ENCODE measurements around the gene ACTL8. TPM values are rescaled to one million over a fixed set of nuclear protein-coding genes. Genes with fewer than 3 reads are reported as not detected.

Gene ACTL8
- total RNA-seq, 1 experiment from 2014 or later, result not detected

DNA sequence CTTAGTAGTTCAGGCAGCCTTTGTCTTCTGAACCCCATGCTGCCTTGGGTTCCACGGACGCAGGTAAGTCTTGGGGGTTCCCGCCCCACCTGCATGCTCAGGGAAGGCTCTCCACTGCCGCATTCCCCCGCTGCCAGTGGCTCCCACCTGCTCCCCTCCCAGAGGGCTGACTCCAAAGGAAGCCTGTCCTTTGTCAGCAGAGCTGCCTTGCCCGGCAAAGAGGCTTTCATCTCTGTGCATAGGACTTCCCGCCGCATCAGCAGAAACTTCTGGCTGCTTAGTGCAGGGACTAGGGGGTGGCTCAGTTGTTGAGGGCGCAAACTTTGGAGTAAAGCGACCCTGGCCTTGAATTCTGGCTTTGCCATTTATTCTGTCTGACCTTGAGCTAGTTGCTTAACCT is 25.2 kb upstream of the ACTL8 start:
- DNase-seq, result no peak
- TF ChIP-seq, protein P1, sequence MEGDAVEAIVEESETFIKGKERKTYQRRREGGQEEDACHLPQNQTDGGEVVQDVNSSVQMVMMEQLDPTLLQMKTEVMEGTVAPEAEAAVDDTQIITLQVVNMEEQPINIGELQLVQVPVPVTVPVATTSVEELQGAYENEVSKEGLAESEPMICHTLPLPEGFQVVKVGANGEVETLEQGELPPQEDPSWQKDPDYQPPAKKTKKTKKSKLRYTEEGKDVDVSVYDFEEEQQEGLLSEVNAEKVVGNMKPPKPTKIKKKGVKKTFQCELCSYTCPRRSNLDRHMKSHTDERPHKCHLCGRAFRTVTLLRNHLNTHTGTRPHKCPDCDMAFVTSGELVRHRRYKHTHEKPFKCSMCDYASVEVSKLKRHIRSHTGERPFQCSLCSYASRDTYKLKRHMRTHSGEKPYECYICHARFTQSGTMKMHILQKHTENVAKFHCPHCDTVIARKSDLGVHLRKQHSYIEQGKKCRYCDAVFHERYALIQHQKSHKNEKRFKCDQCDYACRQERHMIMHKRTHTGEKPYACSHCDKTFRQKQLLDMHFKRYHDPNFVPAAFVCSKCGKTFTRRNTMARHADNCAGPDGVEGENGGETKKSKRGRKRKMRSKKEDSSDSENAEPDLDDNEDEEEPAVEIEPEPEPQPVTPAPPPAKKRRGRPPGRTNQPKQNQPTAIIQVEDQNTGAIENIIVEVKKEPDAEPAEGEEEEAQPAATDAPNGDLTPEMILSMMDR (IDR thresholded peaks at IDR 0.05; ENCODE audit: unreplicated experiment), result no peak
- H3K27me3 Mint-ChIP-seq (ENCODE audit: unreplicated experiment), result peaks cover 52% of the 10 kb centered on the region
- no peaks in the 10 kb centered on the region for H3K36me3 Mint-ChIP-seq (ENCODE audit: insufficient read depth, unreplicated experiment)
- no peak overlapping the region for H3K27ac Mint-ChIP-seq (ENCODE audit: unreplicated experiment)
- CTCF ChIA-PET, result no interaction called here
- no peaks in the 10 kb centered on the region for H3K9me3 Mint-ChIP-seq (ENCODE audit: low read depth, unreplicated experiment)
- intact Hi-C loops (cut with micrococcal nuclease; ENCODE audit: unreplicated experiment), result no loop called here
- no TSS peak for BruUV-seq (replicated peaks)
- no peak overlapping the region for H3K4me3 Mint-ChIP-seq (ENCODE audit: low read depth, unreplicated experiment)
- no peaks in the 10 kb centered on the region for H3K4me1 Mint-ChIP-seq (ENCODE audit: low read depth, unreplicated experiment)

DNA sequence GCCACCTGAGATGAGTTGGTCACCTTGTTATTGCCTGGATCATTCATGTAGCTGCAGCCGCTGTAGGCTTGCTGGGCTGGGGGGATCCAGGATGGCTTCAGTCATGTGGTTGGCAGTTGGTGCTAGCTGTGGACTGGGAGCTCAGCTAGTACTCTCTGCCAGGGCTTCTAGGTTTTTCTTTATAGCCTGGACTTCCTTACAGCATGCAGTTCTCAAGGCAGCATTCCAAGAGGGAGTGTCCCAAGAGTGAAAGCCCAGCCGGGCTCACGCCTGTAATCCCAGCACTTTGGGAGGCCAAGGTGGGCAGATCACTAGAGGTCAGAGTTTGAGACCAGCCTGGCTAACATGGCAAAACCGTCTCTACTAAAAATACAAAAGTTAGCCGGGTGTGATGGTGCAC is 23.7 kb upstream of the ACTL8 start:
- DNase-seq, result no peak
- CTCF ChIA-PET, result no interaction called here
- Mint-ChIP-seq H3K4me1 (ENCODE audit: low read depth, unreplicated experiment) (no peaks in the 10 kb centered on the region), H3K27ac (ENCODE audit: unreplicated experiment) (no peak overlapping the region), H3K9me3 (ENCODE audit: low read depth, unreplicated experiment) (no peaks in the 10 kb centered on the region), H3K36me3 (ENCODE audit: insufficient read depth, unreplicated experiment) (no peaks in the 10 kb centered on the region), H3K27me3 (ENCODE audit: unreplicated experiment) (peaks cover 47% of the 10 kb centered on the region), H3K4me3 (ENCODE audit: low read depth, unreplicated experiment) (no peak overlapping the region)
- BruUV-seq (replicated peaks), result no TSS peak
- TF ChIP-seq, protein P1 (IDR thresholded peaks at IDR 0.05; ENCODE audit: unreplicated experiment), result no peak
- intact Hi-C loops (cut with micrococcal nuclease; ENCODE audit: unreplicated experiment), result no loop called here

DNA sequence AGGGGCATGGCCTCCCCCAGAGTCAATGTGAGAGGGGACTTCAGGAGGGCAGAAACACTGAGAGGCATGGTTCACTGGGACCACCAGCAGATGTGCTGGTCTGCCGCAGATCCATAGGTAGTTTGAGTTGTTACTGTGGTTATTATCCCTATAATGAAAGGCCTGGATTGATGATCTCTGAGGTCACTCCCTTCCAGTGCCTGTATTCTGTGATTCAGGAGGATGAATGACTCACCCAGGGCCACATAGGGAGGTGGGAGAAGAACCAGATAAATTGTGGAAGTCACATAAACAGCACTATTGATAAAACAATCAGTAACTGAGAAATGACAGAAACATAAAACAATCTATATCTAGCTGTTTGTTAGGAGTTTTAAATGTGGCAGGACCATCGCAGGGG is 22.7 kb upstream of the ACTL8 start:
- Mint-ChIP-seq H3K27me3 (ENCODE audit: unreplicated experiment) (peaks cover 37% of the 10 kb centered on the region), H3K4me1 (ENCODE audit: low read depth, unreplicated experiment) (no peaks in the 10 kb centered on the region), H3K36me3 (ENCODE audit: insufficient read depth, unreplicated experiment) (no peaks in the 10 kb centered on the region), H3K9me3 (ENCODE audit: low read depth, unreplicated experiment) (no peaks in the 10 kb centered on the region), H3K4me3 (ENCODE audit: low read depth, unreplicated experiment) (no peak overlapping the region), H3K27ac (ENCODE audit: unreplicated experiment) (no peak overlapping the region)
- CTCF ChIA-PET, result no interaction called here
- no TSS peak for BruUV-seq (replicated peaks)
- no peak for DNase-seq
- intact Hi-C loops (cut with micrococcal nuclease; ENCODE audit: unreplicated experiment), result no loop called here
- TF ChIP-seq, protein P1 (IDR thresholded peaks at IDR 0.05; ENCODE audit: unreplicated experiment), result no peak

DNA sequence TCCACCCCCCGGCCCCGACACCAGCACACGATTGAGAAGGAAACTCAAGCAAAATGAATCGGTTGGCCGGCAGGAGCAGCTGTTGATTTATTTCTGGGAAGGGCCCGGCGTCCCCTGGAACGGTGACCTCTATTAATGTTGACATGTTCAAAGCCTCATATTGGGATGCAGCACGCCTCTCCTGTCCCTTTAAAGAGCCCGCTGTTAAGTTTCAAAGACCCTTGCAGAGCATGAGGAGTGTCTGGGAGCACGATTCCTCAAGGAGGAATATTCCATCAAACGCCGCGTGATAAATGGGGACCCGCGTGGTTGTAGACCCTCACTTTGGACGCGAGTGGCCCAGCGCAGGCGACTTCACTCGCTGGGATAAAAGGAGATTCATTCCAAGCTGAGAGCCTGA is 21.5 kb upstream of the ACTL8 start:
- BruUV-seq (replicated peaks), result no TSS peak
- intact Hi-C loops (cut with micrococcal nuclease; ENCODE audit: unreplicated experiment), result no loop called here

More for the DNA sequence above, 21.5 kb upstream of the ACTL8 start:
- H3K27me3 Mint-ChIP-seq (ENCODE audit: unreplicated experiment), result peaks cover 25% of the 10 kb centered on the region
- no peaks in the 10 kb centered on the region for H3K9me3 Mint-ChIP-seq (ENCODE audit: low read depth, unreplicated experiment)
- no peak overlapping the region for H3K4me3 Mint-ChIP-seq (ENCODE audit: low read depth, unreplicated experiment)
- no peaks in the 10 kb centered on the region for H3K36me3 Mint-ChIP-seq (ENCODE audit: insufficient read depth, unreplicated experiment)
- H3K4me1 Mint-ChIP-seq (ENCODE audit: low read depth, unreplicated experiment), result no peaks in the 10 kb centered on the region
- TF ChIP-seq, protein P1 (IDR thresholded peaks at IDR 0.05; ENCODE audit: unreplicated experiment), result no peak
- H3K27ac Mint-ChIP-seq (ENCODE audit: unreplicated experiment), result no peak overlapping the region
- DNase-seq, result no peak
- CTCF ChIA-PET, result no interaction called here
